Mesendoderm (in vitro differentiated cells): Measurements from ENCODE around the gene FAM149A.

ENCODE experiments used
- DNase-seq: peaks from one replicate; pipeline ENCODE4 v3.0.0; 2013
- H2AK5ac ChIP-seq: 2 replicates; pipeline ENCODE4 v1.6.1; 2013; ENCODE audit warnings: low read length, inconsistent platforms
- H2BK120ac ChIP-seq: 2 replicates; pipeline ENCODE4 v1.6.1; 2013; ENCODE audit warnings: low read depth, mild to moderate bottlenecking, low read length, moderate library complexity, mixed read lengths
- H2BK15ac ChIP-seq: replicated peaks from 2 replicates; pipeline ENCODE4 v1.6.1; 2013; ENCODE audit warnings: low read depth, mild to moderate bottlenecking, moderate library complexity
- H2BK5ac ChIP-seq: 2 replicates; pipeline ENCODE4 v1.6.1; 2013; ENCODE audit warnings: low read length, inconsistent platforms
- H3K18ac ChIP-seq: 2 replicates; pipeline ENCODE4 v1.6.1; 2013; ENCODE audit warnings: mild to moderate bottlenecking, low read length, mixed read lengths
- H3K23ac ChIP-seq: one replicate; pipeline ENCODE4 v1.6.1; 2013; ENCODE audit warnings: low read length
- H3K27ac ChIP-seq: 2 replicates; pipeline ENCODE4 v1.5.1; 2013; ENCODE audit warnings: low read depth, mild to moderate bottlenecking, inconsistent platforms, low read length, moderate library complexity
- H3K27me3 ChIP-seq: 2 replicates; pipeline ENCODE4 v1.6.1; 2013; ENCODE audit warnings: low read length, control low read depth, mild to moderate bottlenecking, inconsistent platforms; ENCODE audit not compliant: insufficient read depth, poor library complexity
- H3K36me3 ChIP-seq: 2 replicates; pipeline ENCODE4 v1.6.1; 2013; ENCODE audit warnings: low read length, inconsistent platforms; ENCODE audit not compliant: control insufficient read depth, insufficient read depth
- H3K4ac ChIP-seq: one replicate; pipeline ENCODE4 v1.6.1; 2013; ENCODE audit warnings: low read depth, mild to moderate bottlenecking, low read length, moderate library complexity
- H3K4me1 ChIP-seq: 2 replicates; pipeline ENCODE4 v1.6.1; 2013; ENCODE audit warnings: low read depth, low read length, inconsistent platforms; ENCODE audit not compliant: control insufficient read depth
- H3K4me2 ChIP-seq: 2 replicates; pipeline ENCODE4 v1.6.1; 2013; ENCODE audit warnings: low read length
- H3K4me3 ChIP-seq: 2 replicates; pipeline ENCODE4 v1.5.1; 2013; ENCODE audit warnings: mild to moderate bottlenecking, low read length
- H3K56ac ChIP-seq: one replicate; pipeline ENCODE4 v1.6.1; 2013; ENCODE audit warnings: low read length
- H3K79me1 ChIP-seq: 2 replicates; pipeline ENCODE4 v1.6.1; 2013; ENCODE audit warnings: low read length, inconsistent platforms
- H3K79me2 ChIP-seq: 2 replicates; pipeline ENCODE4 v1.6.1; 2013; ENCODE audit warnings: mild to moderate bottlenecking, low read length; ENCODE audit not compliant: control insufficient read depth, insufficient read depth
- H3K9ac ChIP-seq: 2 replicates; pipeline ENCODE4 v1.6.1; 2013; ENCODE audit warnings: low read length, inconsistent platforms
- H4K5ac ChIP-seq: one replicate; pipeline ENCODE4 v1.6.1; 2013; ENCODE audit warnings: low read length
- H4K8ac ChIP-seq: one replicate; pipeline ENCODE4 v1.6.1; 2013; ENCODE audit warnings: low read depth, mild to moderate bottlenecking, control low read depth, low read length, moderate library complexity
- WGBS: extraction: QIAGEN DNeasy Blood & Tissue Kit; methylation state at CpG from one replicate; pipeline ENCODE4 v1.1.7; 2013; ENCODE audit warnings: low lambda C conversion rate, missing lambda C conversion rate; ENCODE audit not compliant: insufficient coverage; ENCODE audit errors: extremely low coverage; 5-methylcytosine and 5-hydroxymethylcytosine counted together

FAM149A gene

GRCh38 chr4:186170966-186171365 is 66.5 kb downstream of the FAM149A start:
- H3K79me1 ChIP-seq, result no peaks in the 10 kb centered on the region
- no peak for DNase-seq
- no peak overlapping the region for H2AK5ac ChIP-seq
- H3K4me1 ChIP-seq, result no peaks in the 10 kb centered on the region
- H3K36me3 ChIP-seq, result no peaks in the 10 kb centered on the region
- H3K9ac ChIP-seq, result no peak overlapping the region
- H3K27ac ChIP-seq, result no peak overlapping the region
- no peak overlapping the region for H2BK15ac ChIP-seq
- no peaks in the 10 kb centered on the region for H3K79me2 ChIP-seq
- no peak overlapping the region for H2BK120ac ChIP-seq
- no peak overlapping the region for H2BK5ac ChIP-seq
- no peak overlapping the region for H3K23ac ChIP-seq
- H4K5ac ChIP-seq, result no peak overlapping the region
- H3K4me2 ChIP-seq, result no peak overlapping the region
- H3K4ac ChIP-seq, result no peak overlapping the region
- H3K4me3 ChIP-seq, result no peak overlapping the region
- H3K18ac ChIP-seq, result no peak overlapping the region
- no peaks in the 10 kb centered on the region for H3K27me3 ChIP-seq
- no peak overlapping the region for H3K56ac ChIP-seq
- no peak overlapping the region for H4K8ac ChIP-seq
- WGBS, result no CpG with 5 or more reads among the region's 13 CpGs

DNA sequence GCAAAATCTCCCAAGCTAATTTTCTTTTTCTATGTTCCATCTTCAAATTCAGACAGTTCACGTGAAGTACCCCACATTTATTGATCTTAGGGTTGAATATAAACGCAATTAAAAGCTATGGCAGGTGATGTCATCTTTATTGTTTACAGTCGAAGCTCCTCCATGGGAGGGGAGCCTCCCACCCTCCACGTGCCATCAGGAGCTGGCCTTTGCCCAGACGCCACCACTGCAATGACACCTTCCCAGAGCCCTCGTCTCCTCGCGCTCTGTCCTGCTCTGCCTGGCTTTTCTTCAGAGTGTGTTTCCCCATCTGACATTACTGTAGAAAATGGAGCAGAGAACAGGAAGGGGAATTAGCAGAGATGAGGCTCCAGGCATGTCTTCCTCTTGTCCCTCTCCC is 68.0 kb downstream of the FAM149A start:
- no peak overlapping the region for H4K5ac ChIP-seq
- no peak overlapping the region for H2BK120ac ChIP-seq
- no peak overlapping the region for H3K4me2 ChIP-seq
- H3K79me2 ChIP-seq, result no peaks in the 10 kb centered on the region
- no peaks in the 10 kb centered on the region for H3K27me3 ChIP-seq
- H2AK5ac ChIP-seq, result no peak overlapping the region
- H4K8ac ChIP-seq, result no peak overlapping the region
- no peak overlapping the region for H3K4me3 ChIP-seq
- H3K9ac ChIP-seq, result no peak overlapping the region
- no peaks in the 10 kb centered on the region for H3K36me3 ChIP-seq
- no peak overlapping the region for H3K27ac ChIP-seq
- H3K4me1 ChIP-seq, result no peaks in the 10 kb centered on the region
- H2BK15ac ChIP-seq, result no peak overlapping the region
- no peak overlapping the region for H2BK5ac ChIP-seq
- H3K56ac ChIP-seq, result no peak overlapping the region
- H3K23ac ChIP-seq, result no peak overlapping the region
- WGBS, result no CpG with 5 or more reads among the region's 8 CpGs
- DNase-seq, result no peak
- H3K79me1 ChIP-seq, result no peaks in the 10 kb centered on the region
- H3K4ac ChIP-seq, result no peak overlapping the region
- H3K18ac ChIP-seq, result no peak overlapping the region

- Histone ChIP-seq H4K5ac (no peak overlapping the region), H2BK5ac (no peak overlapping the region), H3K56ac (no peak overlapping the region), H2BK120ac (no peak overlapping the region), H3K4me1 (no peaks in the 10 kb centered on the region), H3K27ac (no peak overlapping the region), H2AK5ac (no peak overlapping the region), H3K27me3 (no peaks in the 10 kb centered on the region), H4K8ac (no peak overlapping the region), H3K23ac (no peak overlapping the region), H3K4ac (no peak overlapping the region), H3K79me2 (no peaks in the 10 kb centered on the region), H3K4me2 (no peak overlapping the region), H3K79me1 (no peaks in the 10 kb centered on the region), H3K4me3 (no peak overlapping the region), H3K9ac (no peak overlapping the region), H2BK15ac (no peak overlapping the region), H3K36me3 (no peaks in the 10 kb centered on the region), H3K18ac (no peak overlapping the region)
- WGBS, result no CpG with 5 or more reads among the region's 3 CpGs
- no peak for DNase-seq
Observed at GRCh38 chr4:186188107-186188506, 83.6 kb downstream of the FAM149A start.

- no peaks in the 10 kb centered on the region for H3K27me3 ChIP-seq
- no peaks in the 10 kb centered on the region for H3K79me2 ChIP-seq
- H3K79me1 ChIP-seq, result no peaks in the 10 kb centered on the region
- DNase-seq, result no peak
- no peaks in the 10 kb centered on the region for H3K36me3 ChIP-seq
- no peak overlapping the region for H3K4me3 ChIP-seq
- H2AK5ac ChIP-seq, result no peak overlapping the region
- H3K27ac ChIP-seq, result no peak overlapping the region
- H3K56ac ChIP-seq, result no peak overlapping the region
- H4K5ac ChIP-seq, result no peak overlapping the region
- H4K8ac ChIP-seq, result no peak overlapping the region
- H3K9ac ChIP-seq, result no peak overlapping the region
- no peak overlapping the region for H3K4ac ChIP-seq
- H3K4me1 ChIP-seq, result no peaks in the 10 kb centered on the region
- no peak overlapping the region for H2BK15ac ChIP-seq
- no peak overlapping the region for H3K18ac ChIP-seq
- no peak overlapping the region for H3K23ac ChIP-seq
- H2BK5ac ChIP-seq, result no peak overlapping the region
- no peak overlapping the region for H3K4me2 ChIP-seq
- H2BK120ac ChIP-seq, result no peak overlapping the region
- WGBS, result no CpG with 5 or more reads among the region's 4 CpGs
Observed at GRCh38 chr4:186189656-186190055, 85.2 kb downstream of the FAM149A start.

DNA sequence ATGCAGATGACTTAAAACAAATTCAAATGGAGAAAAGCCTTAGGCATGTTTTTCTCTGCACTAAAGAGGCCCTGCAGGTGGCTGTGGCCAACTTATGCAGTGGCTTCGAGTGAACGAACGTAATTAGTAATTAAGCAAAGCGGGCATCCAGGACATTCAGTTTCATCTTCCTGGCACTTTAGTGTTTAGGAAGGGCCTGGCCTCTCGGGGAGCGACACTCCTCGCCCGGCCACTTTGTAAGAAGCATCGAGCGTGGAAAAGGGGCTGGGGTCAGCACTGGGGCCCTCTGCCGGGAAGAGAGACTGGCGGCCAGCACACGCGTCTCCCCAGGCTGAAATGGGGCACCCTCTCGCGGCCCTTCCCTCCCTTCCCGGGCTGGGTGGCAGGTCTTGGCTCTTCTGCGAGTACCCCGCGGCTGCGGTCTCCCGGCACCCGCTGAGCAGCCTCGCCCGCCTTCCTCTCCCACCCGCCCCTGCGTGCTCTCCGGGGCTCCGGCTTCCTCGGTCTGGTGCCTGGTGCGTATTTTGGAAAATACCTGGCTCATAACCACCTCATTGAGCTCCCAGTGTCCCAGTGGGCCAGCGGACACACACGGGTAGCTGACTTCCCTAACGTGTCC is 86.2 kb downstream of the FAM149A start:
- Histone ChIP-seq H3K18ac (peak overlapping the region; percentile 82), H2BK15ac (no peak overlapping the region), H3K4me2 (peak overlapping the region; percentile 85), H2AK5ac (no peak overlapping the region), H3K9ac (peak overlapping the region; percentile 87), H4K5ac (no peak overlapping the region), H2BK120ac (no peak overlapping the region), H4K8ac (no peak overlapping the region), H3K23ac (no peak overlapping the region), H3K27me3 (no peaks in the 10 kb centered on the region), H3K4me3 (peak overlapping the region; percentile 72), H3K36me3 (no peaks in the 10 kb centered on the region), H3K27ac (peak overlapping the region; percentile 87), H2BK5ac (no peak overlapping the region), H3K56ac (peak overlapping the region; percentile 96), H3K4me1 (no peaks in the 10 kb centered on the region), H3K79me2 (no peaks in the 10 kb centered on the region), H3K79me1 (no peaks in the 10 kb centered on the region), H3K4ac (no peak overlapping the region)
- no CpG with 5 or more reads among the region's 34 CpGs for WGBS
- DNase-seq, result peak; percentile 33
